ENCODE measurements around the gene INTS11.

Gene INTS11

DNA sequence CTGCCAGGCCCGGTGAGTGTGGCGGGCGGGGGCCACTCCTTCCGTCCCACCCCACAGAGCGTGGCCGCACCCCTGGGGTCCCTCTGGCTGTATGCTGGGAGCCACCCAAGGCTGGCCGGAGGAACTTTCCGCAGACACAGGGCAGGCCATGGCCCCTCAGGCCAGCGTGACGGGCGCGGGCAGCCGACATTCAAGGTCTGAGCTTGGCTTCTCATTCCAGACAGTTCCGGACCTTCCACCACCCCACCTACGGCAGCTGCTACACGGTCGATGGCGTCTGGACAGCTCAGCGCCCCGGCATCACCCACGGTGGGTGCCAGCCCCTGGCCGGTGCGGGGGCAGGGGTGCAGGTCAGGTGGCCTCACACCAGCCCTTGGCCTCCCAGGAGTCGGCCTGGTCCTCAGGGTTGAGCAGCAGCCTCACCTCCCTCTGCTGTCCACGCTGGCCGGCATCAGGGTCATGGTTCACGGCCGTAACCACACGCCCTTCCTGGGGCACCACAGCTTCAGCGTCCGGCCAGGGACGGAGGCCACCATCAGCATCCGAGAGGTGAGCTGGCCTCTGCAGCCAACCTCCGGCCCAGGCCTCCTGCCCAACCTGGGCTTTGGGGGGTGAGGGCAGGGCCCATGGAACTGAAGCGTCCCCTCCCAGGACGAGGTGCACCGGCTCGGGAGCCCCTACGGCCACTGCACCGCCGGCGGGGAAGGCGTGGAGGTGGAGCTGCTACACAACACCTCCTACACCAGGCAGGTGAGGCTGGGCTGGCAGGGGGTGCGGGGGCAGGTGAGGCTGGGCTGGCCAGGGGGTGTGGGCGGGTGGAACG, 37.0 kb downstream of the INTS11 start:
- no peak for DNase-seq (ENCODE audit: low read depth)
- TF ChIP-seq, protein P1, sequence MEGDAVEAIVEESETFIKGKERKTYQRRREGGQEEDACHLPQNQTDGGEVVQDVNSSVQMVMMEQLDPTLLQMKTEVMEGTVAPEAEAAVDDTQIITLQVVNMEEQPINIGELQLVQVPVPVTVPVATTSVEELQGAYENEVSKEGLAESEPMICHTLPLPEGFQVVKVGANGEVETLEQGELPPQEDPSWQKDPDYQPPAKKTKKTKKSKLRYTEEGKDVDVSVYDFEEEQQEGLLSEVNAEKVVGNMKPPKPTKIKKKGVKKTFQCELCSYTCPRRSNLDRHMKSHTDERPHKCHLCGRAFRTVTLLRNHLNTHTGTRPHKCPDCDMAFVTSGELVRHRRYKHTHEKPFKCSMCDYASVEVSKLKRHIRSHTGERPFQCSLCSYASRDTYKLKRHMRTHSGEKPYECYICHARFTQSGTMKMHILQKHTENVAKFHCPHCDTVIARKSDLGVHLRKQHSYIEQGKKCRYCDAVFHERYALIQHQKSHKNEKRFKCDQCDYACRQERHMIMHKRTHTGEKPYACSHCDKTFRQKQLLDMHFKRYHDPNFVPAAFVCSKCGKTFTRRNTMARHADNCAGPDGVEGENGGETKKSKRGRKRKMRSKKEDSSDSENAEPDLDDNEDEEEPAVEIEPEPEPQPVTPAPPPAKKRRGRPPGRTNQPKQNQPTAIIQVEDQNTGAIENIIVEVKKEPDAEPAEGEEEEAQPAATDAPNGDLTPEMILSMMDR (conservative IDR thresholded peaks at IDR 0.05; ENCODE audit: low read depth, low read length) = no peak
- no peak overlapping the region for H3K4me3 ChIP-seq (ENCODE audit: low read length)

DNA sequence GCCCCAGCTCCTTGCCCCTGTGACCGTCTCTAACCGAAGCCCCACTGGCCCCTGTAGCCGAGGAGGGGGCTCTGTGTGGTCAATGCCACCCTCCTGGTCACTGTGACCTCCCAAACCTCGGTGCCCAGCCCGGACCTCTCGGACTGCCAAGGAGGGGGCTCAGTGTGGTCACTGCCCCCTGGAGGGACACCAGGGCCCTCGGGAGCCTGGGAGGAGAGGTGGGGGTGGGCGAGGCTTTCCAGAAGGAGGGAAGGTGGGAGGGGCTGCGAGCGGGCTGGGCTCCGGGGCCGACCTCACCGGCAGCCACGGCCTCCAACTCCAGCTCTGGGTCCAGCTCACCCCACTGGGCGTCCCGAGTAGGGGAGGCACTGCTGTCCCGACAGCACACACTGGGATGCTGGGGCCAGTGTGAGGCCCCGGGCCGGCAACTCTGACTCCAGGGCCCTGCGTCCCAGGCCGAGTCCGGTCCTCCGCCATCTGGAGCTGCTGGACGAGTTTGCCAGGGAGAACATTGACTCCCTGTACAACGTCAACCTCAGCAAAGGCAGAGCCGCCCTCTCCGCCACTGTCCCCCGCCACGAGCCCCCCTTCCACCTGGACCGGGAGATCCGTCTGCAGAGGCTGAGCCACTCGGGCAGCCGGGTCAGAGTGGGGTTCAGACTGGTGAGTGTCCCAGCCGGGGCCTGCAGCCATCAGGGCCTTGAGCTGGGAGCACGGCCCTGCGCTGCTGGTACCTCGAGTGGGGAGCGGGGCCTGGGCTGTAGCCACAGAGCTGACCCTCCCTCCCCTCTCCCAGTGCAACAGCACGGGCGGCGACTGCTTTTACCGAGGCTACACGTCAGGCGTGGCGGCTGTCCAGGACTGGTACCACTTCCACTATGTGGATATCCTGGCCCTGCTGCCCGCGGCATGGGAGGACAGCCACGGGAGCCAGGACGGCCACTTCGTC, 37.9 kb downstream of the INTS11 start:
- no peak for DNase-seq (ENCODE audit: low read depth)

DNA sequence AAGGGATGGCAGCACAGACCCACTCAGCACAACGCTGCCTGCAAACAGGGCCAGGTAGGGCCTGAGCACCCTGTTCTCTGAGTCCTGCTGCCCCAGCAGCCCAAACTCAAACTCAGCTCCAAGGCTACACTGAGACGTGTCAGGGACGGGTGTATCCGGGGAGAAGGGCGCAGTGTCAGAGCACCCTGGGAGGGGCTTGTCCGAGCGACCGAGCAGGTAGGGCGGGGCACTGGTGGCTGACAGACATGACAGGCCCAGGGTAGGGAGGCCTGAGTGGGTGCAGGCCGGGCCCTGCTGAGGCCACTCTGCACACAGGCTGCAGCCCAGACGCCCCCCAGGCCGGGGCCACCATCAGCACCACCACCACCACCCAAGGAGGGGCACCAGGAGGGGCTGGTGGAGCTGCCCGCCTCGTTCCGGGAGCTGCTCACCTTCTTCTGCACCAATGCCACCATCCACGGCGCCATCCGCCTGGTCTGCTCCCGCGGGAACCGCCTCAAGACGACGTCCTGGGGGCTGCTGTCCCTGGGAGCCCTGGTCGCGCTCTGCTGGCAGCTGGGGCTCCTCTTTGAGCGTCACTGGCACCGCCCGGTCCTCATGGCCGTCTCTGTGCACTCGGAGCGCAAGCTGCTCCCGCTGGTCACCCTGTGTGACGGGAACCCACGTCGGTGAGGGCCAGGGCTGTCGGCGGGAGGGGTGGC, 38.7 kb downstream of the INTS11 start:
- TF ChIP-seq, protein P1 (conservative IDR thresholded peaks at IDR 0.05; ENCODE audit: low read depth, low read length) = no peak
- H3K4me3 ChIP-seq (ENCODE audit: low read length) = no peak overlapping the region
- DNase-seq (ENCODE audit: low read depth) = no peak

More for the DNA sequence above, 37.9 kb downstream of the INTS11 start:
- TF ChIP-seq, protein P1 (conservative IDR thresholded peaks at IDR 0.05; ENCODE audit: low read depth, low read length) = no peak
- no peak overlapping the region for H3K4me3 ChIP-seq (ENCODE audit: low read length)

DNA sequence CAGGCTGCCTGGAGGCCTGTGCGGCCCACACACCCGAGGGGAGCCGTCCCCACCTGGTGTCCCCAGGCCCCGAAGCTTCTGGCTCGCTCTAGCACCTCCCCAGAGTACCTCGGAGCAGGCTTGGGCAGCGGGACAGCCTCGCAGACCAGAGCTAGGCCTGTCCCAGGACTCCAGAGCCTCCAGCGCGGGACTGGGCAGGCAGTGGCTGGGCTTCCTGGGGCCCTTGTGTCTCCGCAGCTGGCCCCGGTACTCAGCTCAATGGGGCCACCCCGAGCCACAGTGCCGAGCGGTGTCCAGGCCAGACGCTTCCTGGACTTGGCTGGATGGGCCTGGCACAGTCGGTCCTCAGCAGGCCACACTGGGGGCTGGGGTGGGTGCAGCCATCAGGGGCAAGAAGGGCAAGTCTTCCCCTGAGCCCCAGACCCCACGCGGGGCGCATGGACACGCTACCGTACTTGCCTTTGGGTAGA, 39.3 kb downstream of the INTS11 start:
- H3K4me3 ChIP-seq (ENCODE audit: low read length) = no peak overlapping the region
- TF ChIP-seq, protein P1 (conservative IDR thresholded peaks at IDR 0.05; ENCODE audit: low read depth, low read length) = no peak
- no peak for DNase-seq (ENCODE audit: low read depth)

DNA sequence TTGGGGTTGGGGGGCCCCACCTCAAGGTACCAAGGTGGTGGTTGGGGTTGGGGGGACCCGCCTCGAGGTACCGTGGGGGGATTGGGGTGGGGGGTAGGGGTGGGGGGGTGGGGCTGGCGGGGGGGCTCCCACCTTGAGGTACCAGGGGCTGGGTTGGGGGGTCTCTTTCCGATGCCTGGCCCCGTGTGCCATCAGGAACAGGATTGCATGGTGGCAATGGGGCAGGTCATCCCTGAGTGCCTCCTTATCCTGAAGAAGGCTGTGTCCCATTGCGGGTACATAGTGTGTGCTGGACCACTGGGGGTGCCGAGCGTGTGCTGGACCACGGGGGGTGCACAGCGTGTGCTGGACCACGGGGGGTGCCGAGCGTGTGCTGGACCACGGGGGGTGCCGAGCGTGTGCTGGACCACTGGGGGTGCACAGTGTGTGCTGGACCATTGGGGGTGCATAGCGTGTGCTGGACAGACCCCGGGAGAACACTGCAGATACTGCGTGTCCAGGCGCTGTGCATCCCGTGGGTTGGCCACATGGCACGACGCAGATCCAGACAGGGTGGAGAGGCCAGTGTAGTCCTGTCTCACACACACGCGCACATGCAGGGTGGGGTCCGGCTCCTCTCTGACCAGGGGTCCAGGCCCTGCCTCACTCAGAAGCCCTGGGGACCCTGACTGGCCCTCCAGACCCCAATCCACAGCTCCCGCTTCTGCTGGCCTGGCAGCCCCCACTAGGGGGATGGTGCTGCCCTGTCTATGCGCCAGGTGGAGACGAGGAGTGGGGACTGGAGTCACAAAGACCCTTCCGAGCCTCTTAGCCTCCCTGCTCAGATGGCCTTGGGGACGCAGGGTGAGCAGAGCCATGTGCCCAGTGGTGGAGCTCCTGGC, 40.0 kb downstream of the INTS11 start:
- DNase-seq (ENCODE audit: low read depth) = no peak
- TF ChIP-seq, protein P1 (conservative IDR thresholded peaks at IDR 0.05; ENCODE audit: low read depth, low read length) = no peak
- no peak overlapping the region for H3K4me3 ChIP-seq (ENCODE audit: low read length)

DNA sequence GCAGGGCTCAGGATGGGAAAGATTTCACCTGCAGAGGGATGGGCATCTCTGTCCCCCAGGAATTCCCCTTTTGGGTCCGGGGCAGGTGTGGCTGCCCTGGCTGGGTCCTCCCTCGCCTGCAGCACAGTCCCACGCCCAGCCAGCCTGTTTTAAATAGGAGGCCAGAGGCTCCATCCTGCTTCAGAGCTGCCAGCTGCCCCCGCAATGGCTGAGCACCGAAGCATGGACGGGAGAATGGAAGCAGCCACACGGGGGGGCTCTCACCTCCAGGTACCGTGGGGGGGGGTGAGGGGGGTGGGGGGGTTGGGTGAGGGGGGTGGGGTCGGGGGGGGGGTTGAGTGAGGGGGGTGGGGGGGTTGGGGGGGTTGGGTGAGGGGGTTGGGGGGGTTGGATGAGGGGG, 40.6 kb downstream of the INTS11 start:
- no peak overlapping the region for H3K4me3 ChIP-seq (ENCODE audit: low read length)
- no peak for DNase-seq (ENCODE audit: low read depth)
- TF ChIP-seq, protein P1 (conservative IDR thresholded peaks at IDR 0.05; ENCODE audit: low read depth, low read length) = no peak

All from retinal pigment epithelial cell (primary cell).